ENCODE data around the gene ACP2.
A peak's percentile ranks its signal among the peaks of the same experiment; 100 is the strongest.

Gene ACP2

DNA sequence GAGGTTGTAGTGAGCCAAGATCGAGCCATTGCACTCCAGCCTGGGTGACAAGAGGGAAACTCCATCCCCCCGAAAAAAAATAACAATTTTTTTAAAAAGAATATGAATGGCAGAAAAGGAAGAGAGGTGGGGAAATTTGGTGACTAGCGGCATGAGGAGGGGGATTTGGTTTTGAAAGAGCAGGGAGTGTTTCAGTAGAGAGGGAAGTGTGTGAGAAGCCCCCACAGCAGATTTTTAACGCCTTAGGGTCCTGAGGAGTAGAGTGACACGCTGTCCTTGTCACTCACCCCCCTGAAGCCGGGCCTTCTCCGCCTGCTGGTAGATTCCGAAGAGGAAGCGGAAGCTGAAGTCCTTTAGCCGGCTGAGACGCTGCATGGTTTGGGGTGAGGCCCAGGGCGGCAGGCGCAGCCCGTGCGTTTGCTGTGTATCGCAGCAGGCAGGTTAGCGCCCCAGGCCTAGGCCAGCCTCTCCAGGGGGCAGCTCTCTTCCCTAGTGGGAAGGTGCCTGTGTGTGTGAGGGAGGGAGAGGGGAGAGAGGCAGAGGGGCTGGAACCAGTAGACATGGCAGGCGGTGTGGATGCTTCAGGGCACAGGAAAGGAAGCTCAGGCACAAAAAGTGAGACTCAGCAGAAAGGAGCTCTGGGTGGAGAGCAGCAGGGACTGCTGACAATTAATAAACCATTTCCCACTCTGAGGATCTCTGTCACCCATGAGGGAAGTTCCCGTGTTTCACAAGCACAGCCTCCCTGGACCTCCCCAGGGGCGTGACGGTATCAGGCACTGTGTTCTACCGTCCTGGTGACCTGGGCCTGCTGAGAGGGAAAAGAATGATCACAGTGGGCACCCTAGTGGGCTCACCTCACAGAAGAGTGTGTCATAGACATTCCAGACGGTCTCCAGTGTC is 3.9 kb downstream of the ACP2 start:
- DNase-seq (ENCODE audit: low read depth in 2 of 3, low spot score in 2 of 3) = no peak

DNA sequence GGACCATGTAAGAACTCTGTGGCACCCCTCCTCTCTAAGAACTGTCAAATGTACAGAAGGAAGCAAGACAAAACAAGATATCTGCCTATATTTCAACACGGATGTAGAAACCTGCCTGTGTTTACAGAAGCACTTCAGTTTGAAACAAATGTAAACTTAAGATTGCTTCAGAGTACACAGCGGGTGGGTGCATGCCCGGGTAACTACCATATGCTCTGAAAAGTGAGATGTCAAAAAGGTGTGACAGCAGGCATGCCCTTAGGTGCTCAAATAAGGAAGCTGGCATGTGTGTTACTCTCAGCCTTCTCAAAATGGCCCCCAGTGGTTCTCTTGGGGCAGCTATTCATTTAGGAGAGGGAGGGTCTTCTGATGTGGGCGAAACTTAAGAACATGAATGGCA is 5.2 kb downstream of the ACP2 start:
- DNase-seq (ENCODE audit: low read depth in 2 of 3, low spot score in 2 of 3) = no peak

DNA sequence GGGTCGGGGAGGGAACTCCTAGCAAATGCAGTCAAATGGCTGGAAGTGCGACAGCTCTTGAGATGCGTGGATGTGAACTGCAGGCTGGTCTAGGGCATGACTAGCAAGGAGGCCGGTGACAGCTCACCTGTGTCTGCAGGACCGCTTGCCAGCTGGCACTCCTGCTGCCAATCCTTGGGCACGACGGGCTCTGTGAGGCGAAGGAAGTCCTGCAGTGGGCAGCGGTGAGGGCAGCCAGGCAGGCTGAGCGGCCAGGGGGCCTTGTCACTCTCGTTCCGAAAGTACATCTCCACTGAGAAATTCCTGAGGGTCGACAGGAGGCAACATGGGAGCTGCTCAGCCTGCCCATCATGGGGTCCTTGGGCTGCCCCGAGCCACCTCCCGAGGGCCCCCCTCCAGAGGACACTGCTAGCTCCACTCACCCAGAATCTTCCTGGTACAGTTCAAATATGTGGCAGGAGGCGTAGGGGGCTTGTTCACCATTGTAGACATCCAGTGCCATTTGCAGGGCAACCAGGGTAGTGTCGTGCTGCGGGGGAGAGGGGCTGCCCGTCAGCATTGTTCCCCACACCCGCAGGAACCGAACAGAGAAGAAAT is 5.9 kb downstream of the ACP2 start:
- no peak for DNase-seq (ENCODE audit: low read depth in 2 of 3, low spot score in 2 of 3)

DNA sequence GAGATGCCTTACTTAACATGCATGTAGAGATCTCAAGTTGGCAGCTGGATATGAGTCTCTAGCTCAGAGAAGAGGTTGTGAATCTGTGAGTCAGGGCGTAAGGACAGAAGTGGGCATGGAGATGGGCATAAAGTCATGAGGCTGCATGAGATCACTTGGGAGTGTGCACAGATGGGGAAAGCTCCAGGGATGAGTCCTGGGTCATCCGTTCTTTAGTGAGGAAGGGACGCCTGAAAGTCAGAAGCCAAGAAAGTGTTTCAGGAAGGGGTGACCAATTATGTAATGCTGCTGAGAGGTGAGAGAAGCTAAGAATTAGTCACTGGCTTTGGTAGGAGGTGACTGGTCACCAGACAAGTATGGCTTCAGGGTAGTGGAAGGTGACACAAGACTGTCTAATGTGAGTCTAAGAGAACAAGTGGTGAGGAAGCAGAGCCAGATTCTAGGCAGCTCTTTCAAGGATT is 6.7 kb downstream of the ACP2 start:
- DNase-seq (ENCODE audit: low read depth in 2 of 3, low spot score in 2 of 3) = no peak

DNA sequence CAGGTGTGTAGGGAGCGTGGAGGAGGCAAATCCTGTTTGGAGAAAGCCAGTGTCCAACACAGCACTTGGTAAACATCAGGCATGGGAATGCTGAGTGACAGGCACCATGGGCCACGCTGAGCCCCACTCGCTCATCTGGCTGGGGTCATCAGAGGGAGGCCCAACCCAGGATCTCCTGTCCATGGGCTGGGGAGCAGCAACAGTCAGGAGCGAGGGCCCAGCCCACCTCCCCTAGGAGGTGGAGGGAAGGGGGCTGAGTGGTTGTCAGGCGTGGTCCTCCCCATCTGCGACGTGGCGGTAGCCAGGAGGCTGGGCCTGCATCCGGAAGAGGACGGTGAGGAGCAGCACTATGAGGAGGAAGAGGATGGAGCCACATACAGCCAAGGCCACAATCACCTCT is 8.8 kb downstream of the ACP2 start:
- no peak for DNase-seq (ENCODE audit: low read depth in 2 of 3, low spot score in 2 of 3)

DNA sequence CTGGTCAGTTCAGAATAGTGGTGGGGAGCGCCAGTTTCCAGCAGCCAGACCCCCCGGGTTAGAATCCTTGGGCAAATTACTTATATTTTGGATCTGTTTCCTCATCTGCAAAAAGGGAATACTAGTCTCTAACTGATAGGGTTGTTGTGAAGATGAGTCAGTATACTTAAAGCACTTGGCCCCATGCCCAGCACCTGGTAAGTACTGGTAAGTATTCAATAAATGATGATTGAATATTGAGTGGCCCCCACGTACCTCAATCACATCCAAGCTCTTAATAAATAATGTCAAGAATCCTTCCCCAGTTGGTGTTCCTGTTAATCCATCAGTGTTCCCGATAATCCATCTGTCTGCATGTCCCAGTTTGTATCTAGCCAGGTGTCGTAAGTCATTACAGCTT is 12.1 kb downstream of the ACP2 start:
- DNase-seq (ENCODE audit: low read depth in 2 of 3, low spot score in 2 of 3) = no peak

DNA sequence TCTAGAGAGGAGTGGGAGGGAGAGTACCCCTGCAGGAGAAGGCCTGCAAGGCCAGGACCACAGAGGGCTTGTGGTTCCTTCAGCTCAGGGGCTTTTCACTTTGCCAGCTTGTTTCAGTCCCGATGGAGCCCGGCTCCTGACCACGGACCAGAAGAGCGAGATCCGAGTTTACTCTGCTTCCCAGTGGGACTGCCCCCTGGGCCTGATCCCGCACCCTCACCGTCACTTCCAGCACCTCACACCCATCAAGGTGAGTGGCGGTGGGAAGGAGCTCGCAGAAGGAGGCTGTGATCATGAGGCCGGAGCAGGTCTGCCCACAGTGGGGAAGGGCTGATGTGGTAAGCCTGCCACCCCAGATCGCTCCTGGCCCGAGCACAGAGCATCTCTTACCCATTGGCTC is 13.5 kb downstream of the ACP2 start:
- no peak for DNase-seq (ENCODE audit: low read depth in 2 of 3, low spot score in 2 of 3)

DNA sequence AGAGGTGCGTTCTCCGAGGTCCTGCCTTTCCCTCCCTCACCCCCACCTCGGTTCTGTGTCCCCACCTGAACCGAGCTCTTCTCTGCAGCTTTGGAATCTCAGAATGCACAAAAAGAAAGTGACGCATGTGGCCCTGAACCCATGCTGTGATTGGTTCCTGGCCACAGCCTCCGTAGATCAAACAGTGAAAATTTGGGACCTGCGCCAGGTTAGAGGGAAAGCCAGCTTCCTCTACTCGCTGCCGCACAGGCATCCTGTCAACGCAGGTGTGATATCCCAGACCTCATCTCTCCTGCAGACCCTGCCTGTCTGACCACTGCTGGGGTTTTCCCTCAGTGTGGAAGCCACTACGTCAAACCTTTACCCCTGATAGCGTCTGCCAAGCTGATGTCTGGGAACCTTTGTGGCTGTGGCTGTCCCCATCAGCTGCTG is 13.9 kb downstream of the ACP2 start:
- no peak for DNase-seq (ENCODE audit: low read depth in 2 of 3, low spot score in 2 of 3)

DNA sequence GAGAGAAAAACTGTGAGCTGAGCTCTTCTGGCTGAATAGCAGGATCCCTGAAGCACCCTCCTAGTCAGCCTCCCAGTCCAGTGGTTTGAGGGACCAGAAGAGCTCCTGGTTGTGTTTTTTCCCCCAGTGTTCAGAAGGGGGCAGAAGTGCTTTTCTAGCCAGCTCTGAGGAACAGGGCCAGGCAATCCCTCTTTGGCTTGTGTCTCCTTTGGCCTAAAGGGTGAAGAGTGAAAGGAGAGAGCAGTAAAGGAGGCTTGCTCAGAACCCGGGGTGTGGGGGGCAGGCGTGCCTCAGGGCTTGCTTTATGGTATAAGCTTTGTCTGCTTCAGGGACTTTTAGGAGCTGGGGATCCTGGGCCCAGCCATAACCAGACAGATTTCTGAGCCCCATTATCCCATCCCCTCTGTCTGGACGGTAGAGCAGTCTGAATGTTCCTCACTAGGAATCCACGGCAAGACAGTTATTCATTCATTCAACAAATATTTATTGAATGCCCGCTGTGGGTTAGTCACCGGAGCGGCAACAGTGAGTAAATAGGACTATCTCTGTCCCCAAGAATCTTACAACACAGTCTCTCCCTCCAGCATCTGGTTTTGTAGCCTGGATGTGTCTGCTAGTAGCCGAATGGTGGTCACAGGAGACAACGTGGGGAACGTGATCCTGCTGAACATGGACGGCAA is 14.5 kb downstream of the ACP2 start:
- DNase-seq (ENCODE audit: low read depth in 2 of 3, low spot score in 2 of 3) = no peak

DNA sequence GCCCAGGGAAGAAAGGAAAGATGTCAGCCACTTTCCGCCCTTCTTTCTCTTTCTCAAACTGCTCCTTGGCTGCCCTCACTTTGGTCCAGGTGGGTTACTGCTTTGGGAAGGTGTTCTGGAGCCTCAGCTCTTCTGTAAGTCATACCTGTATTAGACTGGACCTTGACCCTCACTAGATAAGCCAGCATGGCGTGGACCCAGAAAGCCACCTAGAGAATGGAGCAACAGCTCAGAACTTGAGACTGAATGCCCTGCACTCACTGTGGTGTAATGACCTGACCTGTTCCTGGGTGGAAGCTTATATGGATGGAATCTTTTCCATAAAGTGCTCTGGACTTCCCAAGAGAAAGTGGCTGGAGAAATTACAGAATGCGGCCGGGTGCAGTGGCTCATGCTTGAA is 15.6 kb downstream of the ACP2 start:
- no peak for DNase-seq (ENCODE audit: low read depth in 2 of 3, low spot score in 2 of 3)

DNA sequence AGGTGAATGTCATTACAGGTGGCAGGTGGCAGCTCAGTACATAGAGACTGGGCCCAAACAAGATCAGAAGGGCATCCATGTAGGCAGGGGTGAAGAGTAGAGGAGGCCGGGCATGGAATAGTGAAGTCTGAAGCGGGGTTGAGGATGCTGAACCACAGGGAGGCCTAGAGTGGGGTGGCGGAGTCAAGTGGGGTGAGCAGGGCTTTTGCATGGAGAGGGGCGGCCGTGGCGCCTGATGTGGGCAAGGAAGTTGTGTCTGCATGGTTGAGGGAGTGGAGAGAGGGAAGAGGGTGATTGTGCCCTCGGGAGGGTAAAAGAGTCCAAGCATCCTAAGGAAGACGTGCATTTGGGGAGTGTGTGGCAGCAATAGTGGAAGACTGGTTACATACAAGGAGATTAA is 19.5 kb downstream of the ACP2 start:
- DNase-seq (ENCODE audit: low read depth in 2 of 3, low spot score in 2 of 3) = no peak

DNA sequence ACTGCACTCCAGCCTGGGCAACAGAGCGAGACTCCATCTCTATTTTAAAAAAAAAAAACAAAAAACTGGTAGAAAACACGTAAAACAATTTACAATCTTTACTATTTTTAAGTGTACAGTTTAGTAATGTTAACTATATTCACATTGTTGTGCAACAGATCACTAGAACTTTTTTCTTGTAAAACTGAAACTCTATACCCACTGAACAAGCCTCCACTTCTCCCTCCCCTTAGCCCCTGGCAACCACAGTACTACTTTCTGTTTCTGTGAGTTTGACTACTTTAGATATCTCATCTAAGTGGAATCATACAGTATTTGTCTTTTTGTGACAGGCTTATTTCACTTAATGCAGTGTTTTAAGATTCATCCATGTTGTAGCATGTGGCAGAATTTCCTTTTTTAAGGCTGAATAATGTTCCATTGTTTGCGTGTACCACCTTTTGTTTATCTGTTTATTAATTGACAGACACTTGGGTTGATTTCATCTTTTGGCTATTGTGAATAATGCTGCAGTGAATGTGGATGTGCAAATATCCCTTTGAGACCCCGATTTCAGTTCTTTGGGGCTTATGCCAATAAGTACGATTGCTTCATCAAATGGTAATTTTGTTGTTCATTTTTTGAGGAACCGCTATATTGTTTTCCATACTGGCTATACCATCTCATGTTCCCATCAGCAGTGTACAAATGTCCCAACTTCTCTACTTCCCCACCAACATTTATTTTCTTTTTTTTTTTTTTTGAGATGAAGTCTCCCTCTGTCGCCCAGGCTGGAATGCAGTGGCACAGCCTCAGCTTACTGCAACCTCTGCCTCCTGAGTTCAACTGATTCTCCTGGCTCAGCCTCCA is 22.8 kb downstream of the ACP2 start:
- DNase-seq (ENCODE audit: low read depth in 2 of 3, low spot score in 2 of 3) = no peak

DNA sequence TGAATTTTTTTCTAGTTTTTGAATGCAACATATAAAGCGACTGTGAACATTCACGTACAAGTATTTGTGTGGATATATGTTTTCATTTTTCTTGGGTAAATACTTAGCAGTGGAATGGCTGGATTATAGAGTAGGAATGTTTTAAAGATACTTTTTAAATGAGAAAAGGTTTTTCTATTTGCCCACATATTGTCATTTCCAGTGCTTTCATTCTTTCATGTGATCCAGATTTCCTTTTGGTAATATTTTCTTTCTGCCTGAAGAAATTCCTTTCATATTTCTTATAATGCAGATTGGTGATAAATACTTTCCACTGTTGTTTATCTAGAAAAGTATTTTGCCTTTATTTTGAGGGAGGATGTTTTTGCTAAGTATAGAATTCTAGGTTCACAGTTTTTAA is 25.9 kb downstream of the ACP2 start:
- DNase-seq (ENCODE audit: low read depth in 2 of 3, low spot score in 2 of 3) = no peak

DNA sequence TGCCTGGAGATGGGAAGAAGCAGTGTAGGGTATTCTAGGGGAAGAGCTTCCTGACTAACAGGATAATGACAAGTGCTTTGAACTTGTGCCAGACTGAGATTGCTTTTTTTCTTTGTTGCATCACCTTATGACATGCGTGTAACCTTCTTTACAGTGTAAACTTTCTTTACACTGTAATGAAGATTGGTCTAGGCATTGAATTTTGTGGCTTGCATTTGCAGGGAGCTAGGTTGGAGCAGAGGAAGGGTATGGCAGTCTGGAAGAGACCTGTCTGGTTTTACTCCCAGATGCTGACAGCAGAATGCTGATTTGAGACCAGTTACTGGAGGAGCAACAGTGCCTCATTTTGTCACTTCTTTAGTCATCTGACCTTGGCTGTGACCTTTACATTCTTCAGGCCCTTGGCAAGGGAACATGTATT is 28.2 kb downstream of the ACP2 start:
- no peak for DNase-seq (ENCODE audit: low read depth in 2 of 3, low spot score in 2 of 3)

DNA sequence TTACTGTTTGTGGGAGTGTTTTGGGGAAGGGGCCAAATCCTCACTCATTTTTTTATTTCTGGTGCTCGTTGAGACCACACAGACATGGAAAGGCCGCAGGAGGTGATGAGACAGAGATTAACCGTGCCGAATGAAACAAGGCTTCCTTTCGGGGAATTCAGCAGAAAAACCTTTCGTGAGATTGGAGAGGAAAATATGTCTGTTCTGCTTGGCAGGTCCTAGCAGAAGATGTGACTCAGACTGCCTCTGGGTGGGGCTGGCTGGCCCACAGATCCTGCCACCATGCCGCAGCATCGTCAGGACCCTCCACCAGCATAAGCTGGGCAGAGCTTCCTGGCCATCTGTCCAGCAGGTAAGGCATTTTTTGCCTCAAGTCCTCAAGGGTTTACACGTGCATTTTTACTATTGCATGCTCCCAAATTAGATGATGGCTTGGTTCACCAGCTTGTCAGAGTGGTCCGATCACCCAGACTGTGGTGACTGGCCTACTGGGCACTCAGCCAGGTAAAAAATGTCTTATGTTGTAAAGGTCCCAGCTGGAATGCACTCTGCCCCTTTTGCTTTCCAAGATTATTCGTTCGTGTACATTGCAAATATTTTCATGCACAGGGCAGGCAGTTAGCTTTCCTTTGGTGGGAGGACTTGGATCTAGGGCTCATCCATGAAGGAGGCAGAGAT is 32.4 kb downstream of the ACP2 start:
- peak in 2 of 3 experiments; percentile 46 to 57 for DNase-seq (ENCODE audit: low read depth in 2 of 3, low spot score in 2 of 3)

DNA sequence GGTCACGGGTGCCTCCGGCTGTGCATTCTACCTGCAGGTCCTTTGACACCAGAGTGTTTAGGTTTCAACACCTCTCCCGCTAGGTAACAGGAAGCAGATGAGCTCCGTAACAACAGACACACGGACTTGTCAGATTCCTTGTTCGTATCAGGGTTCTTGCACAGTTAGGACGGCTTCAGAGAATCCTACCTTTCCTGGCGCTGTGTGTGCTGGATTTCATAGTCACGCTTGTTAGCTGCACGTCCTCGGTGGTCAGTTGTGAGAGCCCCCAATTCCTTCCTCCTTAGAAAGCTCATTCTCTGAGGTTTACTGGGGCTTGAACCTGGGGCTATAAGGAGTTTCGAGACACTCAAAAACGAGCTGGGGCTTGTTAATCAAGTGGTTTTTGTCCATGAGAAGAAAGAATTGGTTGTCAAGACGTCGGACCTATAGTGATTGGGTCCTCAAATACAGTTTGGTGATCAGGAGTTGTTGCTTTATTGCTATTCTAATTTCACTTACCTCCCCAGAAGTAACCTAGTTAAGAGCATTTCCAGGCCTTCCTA is 33.2 kb downstream of the ACP2 start:
- DNase-seq (ENCODE audit: low read depth in 2 of 3, low spot score in 2 of 3) = peak in 1 of 3 experiments; percentile 35

DNA sequence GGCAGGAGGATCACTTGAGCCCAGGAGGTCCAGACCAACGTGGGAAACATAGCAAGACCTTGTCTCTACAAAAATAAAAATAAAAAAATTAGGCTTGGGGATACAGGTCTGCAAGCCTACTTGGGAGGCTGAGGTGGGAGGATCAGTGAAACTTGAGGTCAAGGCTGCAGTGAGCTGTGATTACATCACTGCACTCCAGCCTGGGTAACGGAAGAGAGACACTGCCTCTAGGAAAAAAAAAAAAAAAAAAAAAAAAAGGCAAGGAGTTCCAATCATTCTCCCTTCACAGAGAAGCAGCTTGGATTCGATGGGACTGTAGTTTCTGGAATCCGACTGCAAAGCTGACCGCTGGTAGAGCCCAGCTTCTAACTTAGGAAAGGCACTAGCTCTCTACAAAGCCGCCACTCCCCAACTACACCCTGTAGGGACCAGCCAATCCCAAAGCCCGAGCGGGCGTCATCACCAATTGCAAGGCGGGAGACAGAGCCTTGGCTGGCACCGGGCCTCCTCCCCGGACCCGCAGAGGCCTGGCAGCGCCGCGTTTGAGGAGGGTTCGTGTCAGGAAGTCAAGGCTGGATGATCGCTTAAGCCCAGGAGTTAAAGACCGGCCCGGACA is 34.6 kb downstream of the ACP2 start:
- peak; percentile 49 to 68 (median 57) for DNase-seq (ENCODE audit: low read depth in 2 of 3, low spot score in 2 of 3)

DNA sequence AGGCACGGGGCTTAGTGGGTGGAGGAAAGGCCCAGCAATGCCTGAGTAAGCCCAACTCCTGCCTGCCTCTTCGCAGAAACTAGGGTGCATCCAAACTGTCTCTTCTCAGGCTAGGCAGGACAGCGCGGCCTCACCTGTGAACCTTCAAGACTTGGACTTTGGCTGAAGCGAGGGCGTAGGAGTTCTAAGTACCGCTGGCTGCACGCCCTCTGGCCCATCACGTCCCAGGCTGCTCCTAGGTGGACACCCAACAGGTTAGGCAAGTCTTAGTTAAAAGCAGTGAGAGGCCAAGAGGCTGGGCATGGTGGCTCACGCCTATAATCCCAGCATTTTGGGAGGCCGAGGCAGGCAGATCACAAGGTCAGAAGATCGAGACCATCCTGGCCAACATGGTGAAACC is 35.7 kb downstream of the ACP2 start:
- DNase-seq (ENCODE audit: low read depth in 2 of 3, low spot score in 2 of 3) = no peak

DNA sequence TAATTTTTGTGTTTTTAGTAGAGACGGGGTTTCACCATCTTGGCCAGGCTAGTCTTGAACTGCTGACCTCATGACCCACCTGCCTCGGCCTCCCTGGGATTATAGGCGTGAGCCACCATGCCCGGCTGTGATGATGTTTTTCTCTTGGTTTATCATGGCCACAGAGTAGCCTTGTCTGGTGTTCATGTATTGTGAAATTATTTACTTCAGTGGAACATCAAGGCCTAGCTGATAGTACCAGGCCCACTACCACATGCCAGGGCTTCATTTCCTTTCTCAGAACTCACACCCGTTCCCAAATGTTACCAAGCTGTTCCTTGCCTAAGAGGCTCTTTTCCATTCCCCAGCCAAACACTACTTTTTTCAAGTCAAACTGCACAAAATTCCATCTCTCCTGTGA is 40.0 kb downstream of the ACP2 start:
- DNase-seq (ENCODE audit: low read depth in 2 of 3, low spot score in 2 of 3) = no peak
